H1 (cell line): ENCODE data around the gene GATD1. TPM values are rescaled to one million over a fixed set of nuclear protein-coding genes. Genes with fewer than 3 reads are reported as not detected.

Source experiments
- ASH2L ChIP-seq: fragments of 200-600, 300-600 bp; sonication (generic); IDR thresholded peaks from one replicate; pipeline ENCODE4 v1.7.1; 2017; ENCODE audit warnings: low read length
- BACH1 ChIP-seq: IDR thresholded peaks from 2 replicates; pipeline ENCODE4 v1.6.1; 2012; ENCODE audit warnings: low read length, improper control_type of control experiment
- BRCA1 ChIP-seq: IDR thresholded peaks from 2 replicates; pipeline ENCODE4 v1.6.1; 2012; ENCODE audit warnings: low read depth, low read length, improper control_type of control experiment
- FOSL1 ChIP-seq: IDR thresholded peaks from 2 replicates; pipeline ENCODE4 v1.6.1; 2011; ENCODE audit warnings: mild to moderate bottlenecking, low read depth, low read length, moderate library complexity; ENCODE audit not compliant: insufficient read depth
- KDM5A ChIP-seq: fragments of 200-600 bp; IDR thresholded peaks from 2 replicates; pipeline ENCODE4 v1.7.1; 2012; ENCODE audit warnings: mild to moderate bottlenecking, low read length, inconsistent platforms, mixed read lengths
- RXRA ChIP-seq: IDR thresholded peaks from 2 replicates; pipeline ENCODE4 v1.6.1; 2011; ENCODE audit warnings: low read depth, mild to moderate bottlenecking, low read length, moderate library complexity; ENCODE audit not compliant: insufficient read depth
- SIRT6 ChIP-seq: IDR thresholded peaks from one replicate; pipeline ENCODE4 v1.7.1; 2012; ENCODE audit warnings: low read length, inconsistent platforms
- SIX5 ChIP-seq: IDR thresholded peaks from 2 replicates; pipeline ENCODE4 v1.6.1; 2011; ENCODE audit warnings: mild to moderate bottlenecking, low read depth, low read length
- SP4 ChIP-seq: IDR thresholded peaks from 2 replicates; pipeline ENCODE4 v1.6.1; 2012; ENCODE audit warnings: low read length, inconsistent platforms
- TAF1 ChIP-seq: IDR thresholded peaks from 2 replicates; pipeline ENCODE4 v1.6.1; 2011; ENCODE audit warnings: mild to moderate bottlenecking, low read depth, low read length
- TBP ChIP-seq: IDR thresholded peaks from 2 replicates; pipeline ENCODE4 v1.6.1; 2011; ENCODE audit warnings: low read depth, low read length, improper control_type of control experiment
- TCF12 ChIP-seq: IDR thresholded peaks from 2 replicates; pipeline ENCODE4 v1.6.1; 2011; ENCODE audit warnings: low read depth, mild to moderate bottlenecking, low read length
- polyA plus RNA-seq, 7 experiments: library from polyadenylated mRNA; depleted of rRNA in 3 of 7; stranded (reverse) in 5 of 7; unstranded in 2 of 7; fragments of >200 nt in 5 of 7; fragments of 200-250 nt in 2 of 7; gene quantifications; 1 replicate in 5 of 7; 2 replicates in 1 of 7; 4 replicates in 1 of 7; pipeline versions ENCODE4 v1.2.1 to v1.2.3, GENCODE V29; 2011 to 2013; ENCODE audit warnings: missing spikeins in 2 of 7, mixed read lengths in 2 of 7
- total RNA-seq: library from RNA; stranded (reverse); fragmentation: NEBNext Ultra II Directional; extraction: Animal tissue kit (Norgen Biotek cat#: 25700); gene quantifications from 2 replicates; pipeline ENCODE4 v1.2.1, GENCODE V29; 2021

GATD1 gene
- total and polyA plus RNA-seq, 2 of the 8 experiments (the other 6 are each of a cell fraction or from before 2014, with no cell fraction given) = 47.5 to 54.8 TPM

GRCh38 chr11:809287-810039 is 32.2 kb upstream of the GATD1 start, which contains the start of gene RPLP2 (continued):
- TF ChIP-seq RXRA (no peak), SIRT6 (no peak), ASH2L (peak; percentile 91), BACH1 (0 out of 2 replicates have a peak, but pooled peaks have one; percentile 5), KDM5A (no peak; the same call in none of the 2 replicates), BRCA1 (peak; percentile 60), TBP (peak; percentile 97), FOSL1 (no peak), SIX5 (peak; percentile 66), TCF12 (no peak), SP4 (no peak), TAF1 (peak; percentile 99)
- TF ChIP-seq, all 59 proteins: peak for 29
